NCI-H2196 treated with DMSO at 0.1 percent for 48 hours (cell line): ENCODE data around the gene CTDSP2.
"Not testable (repeated sequence)": the region's sequence is repeated elsewhere in the genome, so short reads cannot be mapped to it uniquely, and the experiment has no call there.

Experiments used
- DNase-seq: peaks from one replicate; lab custom pipeline; 2025; ENCODE audit not compliant: unreplicated experiment; lab: John Stamatoyannopoulos, UW

The CTDSP2 gene

GRCh38 chr12:57846577-57847319 is at the start of gene CTDSP2:
Gene CTDSP2, minus strand, starts transcription at chr12:57846729. Its CDS starts 294 bp downstream, at chr12:57846435.
- peak; percentile 96 for DNase-seq

- DNase-seq = no peak
These were observed 49.5 kb upstream of the CTDSP2 start for GRCh38 chr12:57896115-57896433.

GRCh38 chr12:57895389-57896114 is 49.0 kb upstream of the CTDSP2 start:
- no peak for DNase-seq

- peak; percentile 75 for DNase-seq
These were observed 48.1 kb upstream of the CTDSP2 start for GRCh38 chr12:57894399-57895292.

- DNase-seq = no peak
These were observed 47.2 kb upstream of the CTDSP2 start for GRCh38 chr12:57893431-57894353.

- DNase-seq = no peak
These were observed 45.9 kb upstream of the CTDSP2 start for GRCh38 chr12:57892232-57892972.

- no peak for DNase-seq
These were observed 45.2 kb upstream of the CTDSP2 start for GRCh38 chr12:57891542-57892228.

GRCh38 chr12:57890191-57891115 is 43.9 kb upstream of the CTDSP2 start:
- no peak for DNase-seq

GRCh38 chr12:57889500-57889989 is 43.0 kb upstream of the CTDSP2 start:
- DNase-seq = no peak

- peak; percentile 58 for DNase-seq
These were observed 42.1 kb upstream of the CTDSP2 start for GRCh38 chr12:57888409-57889157.

- no peak for DNase-seq
These were observed 41.3 kb upstream of the CTDSP2 start for GRCh38 chr12:57887631-57888408.

- DNase-seq = not testable (repeated sequence)
These were observed 40.4 kb upstream of the CTDSP2 start for GRCh38 chr12:57886964-57887363.

GRCh38 chr12:57886542-57886941 is 40.0 kb upstream of the CTDSP2 start:
- DNase-seq = no peak

- DNase-seq = no peak
These were observed 38.7 kb upstream of the CTDSP2 start for GRCh38 chr12:57885207-57885606.

- no peak for DNase-seq
These were observed 37.2 kb upstream of the CTDSP2 start for GRCh38 chr12:57883700-57884099.

- no peak for DNase-seq
These were observed 36.5 kb upstream of the CTDSP2 start for GRCh38 chr12:57883057-57883456.
